Measurements from ENCODE around the gene VCL.

VCL gene

DNA sequence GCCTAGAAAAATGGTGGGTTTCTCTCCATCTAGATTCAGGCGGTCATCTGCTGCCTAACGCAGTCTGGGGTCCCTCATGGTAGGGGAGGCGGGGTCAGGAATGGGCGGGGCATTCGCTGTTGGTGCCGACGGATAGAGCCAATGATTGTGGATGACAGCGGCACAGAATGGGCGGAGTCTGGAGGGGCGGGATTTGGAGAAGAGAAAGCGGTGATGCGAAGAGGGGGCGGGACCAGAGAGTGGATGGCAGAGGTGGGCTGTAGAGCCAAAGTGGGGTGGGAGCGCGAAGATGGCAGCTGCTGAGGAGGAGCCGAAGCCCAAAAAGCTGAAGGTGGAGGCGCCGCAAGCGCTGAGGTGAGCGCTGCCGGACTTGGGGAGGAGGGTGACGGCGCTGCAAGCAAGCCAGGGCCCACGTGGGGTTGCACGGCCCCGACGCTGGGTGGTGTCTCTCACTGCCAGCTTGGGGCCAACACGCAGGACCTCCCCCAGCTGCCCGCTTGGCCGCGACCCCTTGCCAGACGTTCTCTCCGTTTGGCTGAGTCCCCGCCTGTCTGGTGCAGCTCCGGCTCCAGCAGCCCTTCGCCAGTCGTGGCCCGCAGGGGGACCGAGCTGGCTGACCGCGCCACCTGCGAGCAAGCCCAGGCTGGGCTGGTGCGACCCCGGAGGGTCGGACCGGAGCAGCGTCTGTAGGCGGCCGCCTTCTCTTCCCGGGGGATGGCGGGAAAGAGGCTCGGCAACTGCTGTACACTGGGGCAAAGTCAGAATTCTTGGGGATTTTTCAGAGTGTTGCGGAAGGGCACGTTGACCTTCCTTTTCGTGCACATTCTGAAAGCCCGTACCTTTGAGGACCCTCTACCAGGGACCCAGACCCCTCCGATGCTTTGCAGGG, 153.3 kb downstream of the VCL start, which contains the start of gene ADK:
ADK (plus strand) TSS at position 232 of the 889 bp plus-strand sequence; CDS start at position 290, 58 bp downstream.
- peaks cover 56% of the 10 kb centered on the region for H3K4me1 ChIP-seq
- TF ChIP-seq Cebpa-rat (IDR thresholded peaks at IDR 0.05), result no peak

DNA sequence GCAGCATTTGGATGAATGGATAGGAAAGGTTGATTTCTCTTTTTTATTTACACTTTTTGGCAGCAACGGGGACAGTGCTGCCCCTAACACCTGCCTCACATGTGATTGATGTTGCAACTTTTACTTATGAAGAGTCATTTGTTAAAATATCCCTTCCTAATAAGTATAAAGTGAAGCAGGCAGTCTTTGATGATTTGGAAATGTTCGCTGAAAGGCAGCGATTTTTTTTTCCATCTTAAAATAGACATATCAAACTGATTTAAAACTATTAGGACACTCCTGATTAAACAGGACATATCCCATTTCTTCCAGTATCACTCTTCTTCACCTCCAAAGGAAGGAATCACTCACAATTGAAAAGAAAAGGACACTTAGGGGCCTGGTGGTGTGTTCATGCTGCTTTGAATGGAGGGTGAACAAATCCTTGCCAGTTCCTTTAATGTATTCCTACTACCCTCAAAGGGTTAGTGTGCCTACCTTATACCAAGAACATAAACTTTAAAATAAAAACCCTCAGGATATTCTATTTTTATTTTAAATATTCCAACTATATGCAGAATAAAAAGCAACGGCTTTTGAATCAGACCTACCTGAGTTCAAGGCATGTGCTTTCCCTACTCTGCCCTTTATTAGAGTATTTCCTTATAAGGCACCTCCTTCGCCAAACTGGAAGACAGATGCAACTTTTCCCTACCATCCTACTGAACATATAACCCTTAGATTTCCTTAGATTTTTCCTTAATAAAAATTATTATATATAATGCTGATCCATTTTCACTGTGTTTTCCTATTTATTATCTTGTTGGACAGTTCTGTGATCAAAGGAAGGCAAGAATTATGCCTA, 154.2 kb downstream of the VCL start:
- H3K4me1 ChIP-seq, result peaks cover 65% of the 10 kb centered on the region
- peak overlapping the region; percentile 90 for H3K9ac ChIP-seq
- no peaks in the 10 kb centered on the region for H3K9me3 ChIP-seq
- H3K27ac ChIP-seq, result peak overlapping the region; percentile 96
- peak overlapping the region; percentile 92 for H3K4me2 ChIP-seq
- H3K4me3 ChIP-seq, result peak overlapping the region; percentile 87
- TF ChIP-seq Cebpa-rat (IDR thresholded peaks at IDR 0.05), result no peak
- H3K36me3 ChIP-seq, result peaks cover 13% of the 10 kb centered on the region
- no peaks in the 10 kb centered on the region for H3K27me3 ChIP-seq
- H4K20me1 ChIP-seq, result peaks cover 25% of the 10 kb centered on the region; the same call in 1 of the 2 replicates

More for the DNA sequence above, 153.3 kb downstream of the VCL start, which contains the start of gene ADK:
- Histone ChIP-seq H4K20me1 (peaks cover 34% of the 10 kb centered on the region), H3K9me3 (no peaks in the 10 kb centered on the region), H3K4me3 (peak within 1 kb of the TSS; percentile 87), H3K36me3 (peaks cover 22% of the 10 kb centered on the region), H3K27ac (peak within 1 kb of the TSS; percentile 96), H3K9ac (peak within 1 kb of the TSS; percentile 90), H3K27me3 (no peaks in the 10 kb centered on the region), H3K4me2 (peak within 1 kb of the TSS; percentile 92)

DNA sequence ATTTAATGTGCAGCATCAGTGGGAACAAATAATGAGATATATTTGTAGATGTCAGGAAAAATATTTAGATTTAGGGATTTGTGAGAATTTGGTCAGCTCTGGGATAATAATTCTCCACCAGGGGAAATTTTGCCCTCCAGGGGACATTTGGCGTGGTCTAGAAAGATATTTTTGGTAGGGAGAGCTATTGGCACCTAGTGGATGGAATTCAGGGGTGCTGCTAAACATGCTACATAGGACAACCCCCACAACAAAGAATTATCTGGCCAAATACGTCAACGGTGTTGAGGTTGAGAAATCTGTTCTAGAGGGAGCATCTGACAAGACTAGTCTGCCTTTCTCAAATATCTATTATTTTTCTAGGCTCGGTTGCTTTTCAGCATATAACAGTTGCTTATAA, 155.2 kb downstream of the VCL start:
- H3K9ac ChIP-seq, result no peak overlapping the region
- TF ChIP-seq Cebpa-rat (IDR thresholded peaks at IDR 0.05), result no peak
- H4K20me1 ChIP-seq, result peaks cover 15% of the 10 kb centered on the region; the same call in 1 of the 2 replicates
- no peaks in the 10 kb centered on the region for H3K27me3 ChIP-seq
- peaks cover 72% of the 10 kb centered on the region for H3K4me1 ChIP-seq
- peak overlapping the region; percentile 92 for H3K4me2 ChIP-seq
- H3K27ac ChIP-seq, result no peak overlapping the region
- no peak overlapping the region for H3K4me3 ChIP-seq
- peaks cover 5% of the 10 kb centered on the region; the same call in 1 of the 2 replicates for H3K36me3 ChIP-seq
- H3K9me3 ChIP-seq, result no peaks in the 10 kb centered on the region

DNA sequence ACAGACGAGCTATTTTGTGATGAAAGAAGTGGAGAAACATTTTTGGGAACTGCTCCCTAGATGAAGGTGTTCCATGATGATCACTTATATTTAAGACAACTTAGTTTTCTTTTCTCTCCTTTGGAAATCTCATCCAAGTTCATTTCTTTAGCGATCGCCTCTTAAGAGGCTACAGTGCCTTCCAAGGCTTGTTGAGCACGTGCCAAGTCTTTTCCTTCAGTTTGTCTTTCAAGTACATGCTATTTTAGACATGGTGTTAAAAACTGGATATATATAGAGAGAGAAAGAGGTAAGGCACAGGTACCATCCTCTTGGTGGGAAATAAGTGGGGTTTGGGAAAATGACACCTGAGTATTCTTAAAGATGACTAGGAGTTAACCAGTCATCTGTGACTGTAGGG, 155.8 kb downstream of the VCL start:
- Histone ChIP-seq H3K27me3 (no peaks in the 10 kb centered on the region), H3K27ac (no peak overlapping the region), H3K4me2 (peak overlapping the region; percentile 92), H3K36me3 (no peaks in the 10 kb centered on the region), H4K20me1 (peaks cover 9% of the 10 kb centered on the region; the same call in 1 of the 2 replicates), H3K9ac (no peak overlapping the region), H3K9me3 (no peaks in the 10 kb centered on the region), H3K4me1 (peaks cover 70% of the 10 kb centered on the region), H3K4me3 (no peak overlapping the region)
- no peak for TF ChIP-seq Cebpa-rat (IDR thresholded peaks at IDR 0.05)

DNA sequence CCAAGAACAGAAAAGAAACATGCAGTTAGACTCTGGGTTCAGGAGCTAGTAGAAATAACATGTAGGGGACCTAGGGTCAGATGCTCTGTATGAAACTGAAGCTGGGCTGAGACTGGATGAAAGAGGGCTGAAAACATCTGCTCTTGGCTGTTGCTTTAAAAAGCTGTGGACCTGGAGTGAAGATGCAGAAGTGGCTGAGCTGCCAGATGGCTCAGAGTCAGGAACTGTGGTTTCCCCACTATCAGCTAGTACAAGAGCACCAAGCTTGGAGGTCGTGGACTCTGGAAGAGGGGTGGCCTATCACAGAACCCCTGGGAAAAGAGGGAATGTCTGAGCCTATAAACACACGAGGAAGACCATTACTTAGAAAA, 159.0 kb downstream of the VCL start:
- H3K9ac ChIP-seq, result no peak overlapping the region
- H3K4me1 ChIP-seq, result peaks cover 55% of the 10 kb centered on the region
- TF ChIP-seq Cebpa-rat (IDR thresholded peaks at IDR 0.05), result no peak
- H3K27me3 ChIP-seq, result no peaks in the 10 kb centered on the region
- H3K36me3 ChIP-seq, result no peaks in the 10 kb centered on the region; the same call in 1 of the 2 replicates
- H4K20me1 ChIP-seq, result no peaks in the 10 kb centered on the region
- peak overlapping the region; percentile 42 for H3K4me2 ChIP-seq
- H3K4me3 ChIP-seq, result no peak overlapping the region
- H3K9me3 ChIP-seq, result no peaks in the 10 kb centered on the region
- H3K27ac ChIP-seq, result peak overlapping the region; percentile 30; the same call in 1 of the 2 replicates

DNA sequence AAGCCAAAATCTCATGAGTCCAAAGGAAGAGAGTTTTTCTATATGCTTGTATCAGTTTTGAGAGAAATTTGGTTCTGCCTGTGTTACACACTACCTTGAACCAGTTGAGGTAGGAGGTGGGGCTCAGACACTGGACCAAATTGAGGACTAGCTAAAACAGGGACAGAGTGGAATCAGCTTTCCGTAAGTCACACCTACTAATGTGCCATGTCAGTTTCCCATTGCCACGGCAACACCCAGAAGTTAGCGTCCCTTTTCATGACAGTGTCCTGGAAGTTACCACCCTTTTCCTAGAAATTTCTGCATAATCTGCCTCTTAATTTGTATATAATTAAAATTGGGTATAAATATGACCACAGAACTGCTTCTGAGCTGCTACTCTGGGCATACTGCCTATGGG, 162.1 kb downstream of the VCL start:
- Histone ChIP-seq H3K27ac (no peak overlapping the region), H3K9ac (no peak overlapping the region), H3K4me3 (no peak overlapping the region), H3K9me3 (no peaks in the 10 kb centered on the region), H3K36me3 (no peaks in the 10 kb centered on the region; the same call in 1 of the 2 replicates), H4K20me1 (no peaks in the 10 kb centered on the region), H3K4me2 (no peak overlapping the region), H3K27me3 (no peaks in the 10 kb centered on the region), H3K4me1 (peaks cover 55% of the 10 kb centered on the region)
- TF ChIP-seq Cebpa-rat (IDR thresholded peaks at IDR 0.05), result no peak

DNA sequence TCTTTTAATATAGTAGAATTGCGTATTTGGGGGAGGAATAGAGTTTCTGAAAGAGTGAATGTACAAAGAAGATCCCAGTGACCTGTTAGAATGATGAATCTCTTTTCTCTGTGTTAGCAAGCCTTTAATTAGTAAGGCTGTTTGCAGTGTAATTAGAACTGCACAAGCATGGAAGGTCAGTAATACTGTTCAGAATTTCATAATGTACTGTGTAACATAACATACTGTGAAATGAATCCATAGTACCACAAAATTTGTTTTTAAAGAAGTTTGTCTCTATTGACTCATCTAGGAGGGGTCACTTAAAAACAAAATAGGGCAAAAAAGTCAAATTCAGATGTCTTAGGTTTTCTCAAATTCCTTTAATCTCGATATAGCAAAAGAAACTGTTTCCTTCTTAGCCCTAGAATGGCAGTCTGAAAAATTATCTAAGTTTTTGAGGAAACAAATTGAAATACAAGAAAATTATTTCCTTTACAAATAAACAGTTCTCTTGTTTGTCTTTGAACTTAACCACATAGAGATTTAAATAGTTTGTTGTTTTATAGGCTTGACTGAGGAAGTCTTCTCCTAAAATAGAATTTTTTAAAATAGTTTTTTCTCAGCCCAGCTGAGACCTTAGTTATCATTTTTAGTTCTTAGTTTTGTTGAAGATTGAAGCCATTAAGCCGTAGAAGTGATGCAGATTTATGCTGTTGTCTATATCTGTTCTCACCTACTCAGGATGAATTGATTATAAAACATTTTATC, 165.6 kb downstream of the VCL start:
- Histone ChIP-seq H3K36me3 (no peaks in the 10 kb centered on the region; the same call in 1 of the 2 replicates), H3K4me2 (peak overlapping the region; percentile 82), H3K27me3 (no peaks in the 10 kb centered on the region), H3K27ac (peak overlapping the region; percentile 66), H3K9me3 (no peaks in the 10 kb centered on the region), H3K4me1 (peaks cover 62% of the 10 kb centered on the region), H3K9ac (peak overlapping the region; percentile 32; the same call in 1 of the 2 replicates), H3K4me3 (peak overlapping the region; percentile 33; the same call in 1 of the 2 replicates), H4K20me1 (no peaks in the 10 kb centered on the region)
- no peak for TF ChIP-seq Cebpa-rat (IDR thresholded peaks at IDR 0.05)

DNA sequence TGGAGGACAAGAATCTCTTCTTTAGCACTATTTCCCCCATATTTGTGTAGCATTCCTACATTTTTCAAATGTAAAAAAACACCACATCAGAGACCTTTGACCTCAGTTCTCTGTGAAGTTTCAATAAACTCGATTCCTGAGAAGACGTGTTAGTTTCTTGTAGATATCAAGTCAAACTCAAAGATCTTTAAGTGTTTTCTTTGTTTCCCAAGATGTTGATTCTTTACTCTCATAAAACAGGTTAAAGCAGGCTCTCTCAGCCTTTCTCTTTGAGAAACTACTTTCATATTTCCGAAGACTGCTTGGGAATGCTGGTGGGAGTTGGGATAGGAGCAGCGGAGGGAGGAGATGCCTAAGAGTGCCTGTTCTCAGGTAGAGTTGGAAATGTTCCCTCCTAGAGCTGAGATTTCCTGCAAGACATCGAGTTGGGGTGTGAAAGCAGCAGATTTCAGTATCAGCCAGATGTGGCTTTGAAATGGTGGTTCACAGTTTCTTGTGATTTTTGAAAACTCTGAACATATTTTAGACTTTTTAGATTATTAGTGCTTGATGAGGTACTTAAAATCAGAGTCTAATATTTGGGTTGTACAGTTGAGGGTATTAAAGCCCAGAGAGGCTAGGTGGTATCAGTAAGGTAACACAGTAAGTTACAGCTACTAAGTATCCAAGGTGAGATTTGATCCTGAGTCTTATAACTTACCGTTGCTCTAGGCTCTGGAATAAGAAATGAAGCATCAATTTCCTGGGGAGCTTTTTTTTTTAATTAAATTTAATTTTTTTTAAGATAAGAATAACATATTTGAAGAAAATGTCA, 167.0 kb downstream of the VCL start:
- Histone ChIP-seq H3K9ac (peak overlapping the region; percentile 52; the same call in 1 of the 2 replicates), H4K20me1 (no peaks in the 10 kb centered on the region), H3K27ac (peak overlapping the region; percentile 66), H3K9me3 (no peaks in the 10 kb centered on the region), H3K4me1 (peaks cover 76% of the 10 kb centered on the region), H3K4me2 (peak overlapping the region; percentile 82), H3K27me3 (no peaks in the 10 kb centered on the region), H3K36me3 (no peaks in the 10 kb centered on the region; the same call in 1 of the 2 replicates), H3K4me3 (no peak overlapping the region)
- TF ChIP-seq Cebpa-rat (IDR thresholded peaks at IDR 0.05), result no peak

All from BLaER1 (cell line).